Erythroblast (primary cell): Measurements from ENCODE around the gene C12orf54.
"Not testable (repeated sequence)": the region's sequence is repeated elsewhere in the genome, so short reads cannot be mapped to it uniquely, and the experiment has no call there.

Source experiments
- GATA1 ChIP-seq: IDR thresholded peaks from 2 replicates; pipeline ENCODE4 v1.6.1; 2011; ENCODE audit warnings: low read depth, mild to moderate bottlenecking, control low read depth, low read length, moderate library complexity
- POLR2A ChIP-seq: IDR thresholded peaks from 2 replicates; pipeline ENCODE4 v1.6.1; 2011; ENCODE audit warnings: mild to moderate bottlenecking, low read length

DNA sequence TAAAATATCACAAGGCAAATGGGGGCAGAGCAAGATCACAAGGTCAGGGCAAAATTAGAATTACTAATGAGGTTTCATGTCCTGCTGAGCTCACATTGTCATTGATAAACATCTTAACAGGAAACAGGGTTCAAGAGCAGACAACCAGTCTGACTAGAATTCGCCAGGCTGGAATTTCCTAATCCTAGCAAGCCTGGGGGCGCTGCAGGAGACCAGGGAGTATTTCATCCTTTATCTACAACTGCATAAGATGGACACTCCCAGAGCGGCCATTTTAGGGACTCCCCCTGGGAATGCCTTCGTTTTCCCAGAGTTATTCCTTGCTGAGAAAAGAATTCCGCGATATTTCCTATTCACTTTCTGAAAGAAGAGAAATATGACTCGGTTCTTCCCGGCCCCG is 13.3 kb upstream of the C12orf54 start:
- TF ChIP-seq POLR2A, GATA1: not testable (repeated sequence)
